Pancreas (tissue), 10 donors: Measurements from ENCODE around the gene NAB2. TPM values are rescaled to one million over a fixed set of nuclear protein-coding genes. Genes with fewer than 3 reads are reported as not detected.

Source experiments
- ATAC-seq, 4 donors: fragments of 200-7000 bp; cut with Tn5 transposase; one replicate each; pipeline versions ENCODE4 v1.8.0 to v1.9.1; 2020; ENCODE audit warnings: mild to moderate bottlenecking in 4 of 4, moderate library complexity in 4 of 4
- DNase-seq, 6 donors: peaks; one replicate each; pipeline ENCODE4 v3.0.0-alpha.2; 2020
- FAIRE-seq: peaks from 2 replicates; lab custom pipeline; 2012; peaks lifted over from hg19 to GRCh38; lab: Jason Lieb, UNC
- H3K27ac ChIP-seq, 4 donors: fragments of 200-600 bp; sonication (generic); 1 replicate in 3 of 4; 2 replicates in 1 of 4; pipeline versions ENCODE4 v1.5.0 to v1.8.0; 2020
- H3K27me3 ChIP-seq, 4 donors: fragments of 200-600 bp; one replicate each; pipeline ENCODE4 v1.8.0; 2021
- H3K36me3 ChIP-seq, 3 donors: fragments of 200-600 bp; sonication (generic) in 1 of 3; one replicate each; pipeline versions ENCODE4 v1.5.0 to v1.8.0; 2020 to 2021
- H3K4me1 ChIP-seq, 3 donors: fragments of 200-600 bp; one replicate each; pipeline ENCODE4 v1.8.0; 2021
- H3K4me3 ChIP-seq, 4 donors: fragments of 200-600 bp; sonication (generic) in 2 of 4; one replicate each; pipeline versions ENCODE4 v1.5.0 to v1.8.0; 2020 to 2021
- H3K9me3 ChIP-seq, 4 donors: fragments of 200-600 bp; one replicate each; pipeline ENCODE4 v1.8.0; 2021
- CTCF ChIP-seq, 4 donors: fragments of 200-600 bp; sonication (generic) in 3 of 4; IDR thresholded peaks; one replicate each; pipeline versions ENCODE4 v1.5.0 to v1.8.0; 2021; ENCODE audit warnings: antibody characterized with exemption in 4 of 4
- WGBS, 2 donors: extraction: QIAGEN DNeasy Blood & Tissue Kit; methylation state at CpG; one replicate each; pipeline ENCODE4 v1.1.7; 2013; 5-methylcytosine and 5-hydroxymethylcytosine counted together
- intact Hi-C, 3 donors: fragments of 100-400 bp; cut with DNase I; formaldehyde crosslinking; loops; one replicate each; pipeline versions ENCODE4 v1.11.1 to v1.14.2; 2022
- polyA plus RNA-seq, 2 donors: library from polyadenylated mRNA; stranded (reverse); fragments of 200-250 nt; gene quantifications; one replicate each; pipeline ENCODE4 v1.2.3, GENCODE V29; 2013
- total RNA-seq, 6 donors: library from RNA; stranded (reverse); fragmentation: NEBNext Ultra II Directional in 4 of 6; extraction: Animal tissue kit (Norgen Biotek cat#: 25700) in 4 of 6; gene quantifications; one replicate each; pipeline versions ENCODE4 v1.2.1 to v1.2.4, GENCODE V29; 2021 to 2023
- donor health status: healthy with polysubstance abuse.
- donor health status: DM: no; HTN: no; CAD: no; lungs with moderate emphysema.
- donor health status: DM: no; HTN: no; CAD: no.
- donor health status: control.
- donor health status: control.
- donor health status: Bipolar disorder and iron deficiency.
- donor health status: DM: yes; HTN: yes; CAD: no.
- donor health status: DM: no; HTN: no; CAD: no.
- donor health status: DM: no; HTN: no; CAD: no.
- donor health status: DM: yes; HTN: yes; CAD: no.

NAB2 gene
- total and polyA plus RNA-seq, 8 donors, result 2.1 to 21.3 (median 5.6) TPM

GRCh38 chr12:57128519-57129247, 39.8 kb downstream of the NAB2 start:
- Histone ChIP-seq H3K4me1 (peaks cover 0 to 9% (median 7%) of the 10 kb centered on the region in 3 donors), H3K27me3 (no peaks in the 10 kb centered on the region), H3K4me3 (peak overlapping the region; percentile 57 to 91 (median 70)), H3K27ac (peak overlapping the region in 2 of 4 donors; percentile 22 to 96), H3K9me3 (no peaks in the 10 kb centered on the region), H3K36me3 (no peaks in the 10 kb centered on the region)
- no peak for ATAC-seq
- FAIRE-seq, result no peak
- TF ChIP-seq CTCF (IDR thresholded peaks at IDR 0.05), result no peak
- intact Hi-C loops, result no loop called here
- DNase-seq, result peak in 1 of 6 donors; percentile 52
- WGBS, 2 donors, result 13 to 23% methylated on average over 32 to 35 of the region's 35 CpGs

GRCh38 chr12:57129321-57129842, 40.5 kb downstream of the NAB2 start:
- no peak for ATAC-seq
- FAIRE-seq, result no peak
- DNase-seq, result peak in 1 of 6 donors; percentile 60
- no peak for TF ChIP-seq CTCF (IDR thresholded peaks at IDR 0.05)
- intact Hi-C loops, result no loop called here
- no peaks in the 10 kb centered on the region for H3K9me3 ChIP-seq
- H3K27me3 ChIP-seq, result no peaks in the 10 kb centered on the region
- WGBS, 2 donors, result 37 to 46% methylated on average over 12 of the region's 12 CpGs
- H3K27ac ChIP-seq, result peak overlapping the region in 2 of 4 donors; percentile 22 to 96
- H3K4me1 ChIP-seq, result peaks cover 0 to 9% (median 7%) of the 10 kb centered on the region in 3 donors
- peak overlapping the region; percentile 57 to 91 (median 70) for H3K4me3 ChIP-seq
- H3K36me3 ChIP-seq, result no peaks in the 10 kb centered on the region

- no peak for DNase-seq
- no peaks in the 10 kb centered on the region for H3K27me3 ChIP-seq
- no peak for TF ChIP-seq CTCF (IDR thresholded peaks at IDR 0.05)
- peak overlapping the region in 1 of 4 donors; percentile 67 for H3K4me3 ChIP-seq
- intact Hi-C loops, result loop anchor here in 1 of 3 donors (5.0 kb wide), 1 partner anchor 37 kb away; no protein-coding TSS in a partner anchor
- no peaks in the 10 kb centered on the region for H3K36me3 ChIP-seq
- ATAC-seq, result peak in 1 of 4 donors; percentile 2
- no peaks in the 10 kb centered on the region for H3K9me3 ChIP-seq
- FAIRE-seq, result no peak
- H3K27ac ChIP-seq, result peak overlapping the region in 1 of 4 donors; percentile 96
- peaks cover 0 to 9% (median 7%) of the 10 kb centered on the region in 3 donors for H3K4me1 ChIP-seq
These were observed 41.0 kb downstream of the NAB2 start for GRCh38 chr12:57129889-57130288.

GRCh38 chr12:57130941-57131340, 42.0 kb downstream of the NAB2 start:
- WGBS, 2 donors, result 59 to 71% methylated on average over 2 of the region's 2 CpGs
- no peak for FAIRE-seq
- peak overlapping the region in 1 of 4 donors; percentile 12 for H3K4me3 ChIP-seq

More at GRCh38 chr12:57130941-57131340, 42.0 kb downstream of the NAB2 start:
- intact Hi-C loops, result loop anchor here in 1 of 3 donors (5.0 kb wide), 1 partner anchor 36 kb away; no protein-coding TSS in a partner anchor
- Histone ChIP-seq H3K27ac (no peak overlapping the region), H3K9me3 (no peaks in the 10 kb centered on the region), H3K36me3 (no peaks in the 10 kb centered on the region), H3K27me3 (no peaks in the 10 kb centered on the region), H3K4me1 (peaks cover 0 to 9% (median 7%) of the 10 kb centered on the region in 3 donors)
- DNase-seq, result no peak
- no peak for TF ChIP-seq CTCF (IDR thresholded peaks at IDR 0.05)
- ATAC-seq, result no peak
